Omental fat pad (tissue), 4 donors: Measurements from ENCODE around the gene GOLGA2. TPM values are rescaled to one million over a fixed set of nuclear protein-coding genes. Genes with fewer than 3 reads are reported as not detected.

Experiments
- ATAC-seq: fragments of 150-250 bp; one replicate; pipeline ENCODE4 v1.9.1; 2016; ENCODE audit warnings: mild to moderate bottlenecking, moderate library complexity; ENCODE audit not compliant: low FRiP score
- DNase-seq: peaks from one replicate; pipeline ENCODE4 v3.0.0-alpha.2; 2019; ENCODE audit warnings: low spot score
- total RNA-seq, 4 donors: library from RNA; depleted of rRNA; stranded (reverse); fragments of >200 nt; gene quantifications; one replicate each; pipeline ENCODE4 v1.1.0, GENCODE V29; 2016
- TF ChIP-seq, protein P1 (sequence below), 3 donors: fragments of 450-650 bp; IDR thresholded peaks; one replicate each; pipeline ENCODE4 v1.5.1; 2016 to 2017; ENCODE audit warnings: antibody characterized with exemption in 3 of 3, mild to moderate bottlenecking in 3 of 3, moderate library complexity in 2 of 3

Gene GOLGA2, protein sequence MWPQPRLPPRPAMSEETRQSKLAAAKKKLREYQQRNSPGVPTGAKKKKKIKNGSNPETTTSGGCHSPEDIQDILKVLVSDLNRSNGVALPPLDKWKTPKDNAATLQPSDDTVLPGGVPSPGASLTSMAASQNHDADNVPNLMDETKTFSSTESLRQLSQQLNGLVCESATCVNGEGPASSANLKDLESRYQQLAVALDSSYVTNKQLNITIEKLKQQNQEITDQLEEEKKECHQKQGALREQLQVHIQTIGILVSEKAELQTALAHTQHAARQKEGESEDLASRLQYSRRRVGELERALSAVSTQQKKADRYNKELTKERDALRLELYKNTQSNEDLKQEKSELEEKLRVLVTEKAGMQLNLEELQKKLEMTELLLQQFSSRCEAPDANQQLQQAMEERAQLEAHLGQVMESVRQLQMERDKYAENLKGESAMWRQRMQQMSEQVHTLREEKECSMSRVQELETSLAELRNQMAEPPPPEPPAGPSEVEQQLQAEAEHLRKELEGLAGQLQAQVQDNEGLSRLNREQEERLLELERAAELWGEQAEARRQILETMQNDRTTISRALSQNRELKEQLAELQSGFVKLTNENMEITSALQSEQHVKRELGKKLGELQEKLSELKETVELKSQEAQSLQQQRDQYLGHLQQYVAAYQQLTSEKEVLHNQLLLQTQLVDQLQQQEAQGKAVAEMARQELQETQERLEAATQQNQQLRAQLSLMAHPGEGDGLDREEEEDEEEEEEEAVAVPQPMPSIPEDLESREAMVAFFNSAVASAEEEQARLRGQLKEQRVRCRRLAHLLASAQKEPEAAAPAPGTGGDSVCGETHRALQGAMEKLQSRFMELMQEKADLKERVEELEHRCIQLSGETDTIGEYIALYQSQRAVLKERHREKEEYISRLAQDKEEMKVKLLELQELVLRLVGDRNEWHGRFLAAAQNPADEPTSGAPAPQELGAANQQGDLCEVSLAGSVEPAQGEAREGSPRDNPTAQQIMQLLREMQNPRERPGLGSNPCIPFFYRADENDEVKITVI
- 10 to 100 TPM; 63.0 to 99.8 (median 75.9) TPM for total RNA-seq

DNA sequence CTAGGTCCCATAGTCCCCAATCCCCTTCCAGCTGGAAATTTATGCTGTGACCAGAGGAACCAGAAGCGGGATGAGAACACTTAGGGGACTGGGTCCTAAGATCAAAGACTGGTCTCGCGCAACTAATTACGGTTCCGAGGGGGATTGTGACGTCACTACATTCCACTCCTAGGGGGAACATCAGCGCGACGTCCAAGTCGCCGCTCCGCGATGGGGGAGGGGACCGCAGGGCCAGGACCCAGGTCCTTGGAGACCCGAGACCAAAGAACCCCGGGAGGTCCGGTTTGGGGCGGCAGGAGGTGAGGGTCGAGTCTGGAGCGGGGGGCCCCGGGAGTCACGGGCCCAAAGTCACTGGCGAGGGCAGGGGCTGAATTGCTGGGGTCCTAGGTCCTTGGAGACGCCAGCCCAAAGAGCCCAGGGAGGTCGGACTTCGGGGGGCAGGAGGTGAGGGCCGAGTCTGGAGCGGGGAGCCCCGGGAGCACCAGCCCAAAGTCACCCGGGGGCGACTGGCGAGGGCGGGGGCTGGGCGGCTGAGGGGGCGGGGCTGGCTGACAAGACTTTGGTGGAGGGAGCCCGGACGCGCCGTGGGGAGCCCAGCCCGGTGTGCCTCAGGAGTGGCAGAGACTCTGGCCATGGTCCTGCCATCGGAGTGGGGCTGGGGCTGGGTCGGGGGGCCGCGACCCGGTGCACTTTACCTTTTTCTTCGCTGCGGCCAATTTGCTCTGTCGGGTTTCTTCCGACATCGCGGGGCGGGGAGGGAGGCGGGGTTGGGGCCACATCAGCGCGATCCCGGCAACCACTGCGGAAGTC, at the start of gene GOLGA2:
Gene GOLGA2, minus strand, starts transcription at position 810 of the 810 bp plus-strand sequence. Its CDS starts 31 bp downstream, at position 779.
- ATAC-seq (peak; percentile 72), DNase-seq (no peak)
- TF ChIP-seq, protein P1, sequence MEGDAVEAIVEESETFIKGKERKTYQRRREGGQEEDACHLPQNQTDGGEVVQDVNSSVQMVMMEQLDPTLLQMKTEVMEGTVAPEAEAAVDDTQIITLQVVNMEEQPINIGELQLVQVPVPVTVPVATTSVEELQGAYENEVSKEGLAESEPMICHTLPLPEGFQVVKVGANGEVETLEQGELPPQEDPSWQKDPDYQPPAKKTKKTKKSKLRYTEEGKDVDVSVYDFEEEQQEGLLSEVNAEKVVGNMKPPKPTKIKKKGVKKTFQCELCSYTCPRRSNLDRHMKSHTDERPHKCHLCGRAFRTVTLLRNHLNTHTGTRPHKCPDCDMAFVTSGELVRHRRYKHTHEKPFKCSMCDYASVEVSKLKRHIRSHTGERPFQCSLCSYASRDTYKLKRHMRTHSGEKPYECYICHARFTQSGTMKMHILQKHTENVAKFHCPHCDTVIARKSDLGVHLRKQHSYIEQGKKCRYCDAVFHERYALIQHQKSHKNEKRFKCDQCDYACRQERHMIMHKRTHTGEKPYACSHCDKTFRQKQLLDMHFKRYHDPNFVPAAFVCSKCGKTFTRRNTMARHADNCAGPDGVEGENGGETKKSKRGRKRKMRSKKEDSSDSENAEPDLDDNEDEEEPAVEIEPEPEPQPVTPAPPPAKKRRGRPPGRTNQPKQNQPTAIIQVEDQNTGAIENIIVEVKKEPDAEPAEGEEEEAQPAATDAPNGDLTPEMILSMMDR (IDR thresholded peaks at IDR 0.05), result no peak

DNA sequence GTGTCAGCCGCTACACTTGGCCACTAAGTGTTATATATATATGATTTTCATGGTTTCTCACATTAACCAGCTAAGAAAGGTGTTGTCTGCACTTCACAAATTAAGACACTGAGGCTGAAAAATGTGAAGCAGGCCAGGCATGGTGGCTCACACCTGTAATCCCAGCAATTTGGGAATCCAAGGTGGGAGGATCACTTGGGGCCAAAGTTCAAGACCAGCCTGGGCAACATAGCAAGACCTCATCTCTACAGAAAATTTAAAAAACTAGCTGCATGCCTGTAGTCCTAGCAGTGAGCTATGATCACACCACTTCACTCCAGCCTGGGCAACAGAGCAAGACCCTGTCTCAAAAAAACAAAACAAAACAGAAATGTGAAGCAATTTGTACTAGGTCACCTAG, 48.6 kb upstream of the GOLGA2 start:
- ATAC-seq, result no peak
- TF ChIP-seq, protein P1 (IDR thresholded peaks at IDR 0.05), result no peak
- DNase-seq, result no peak

DNA sequence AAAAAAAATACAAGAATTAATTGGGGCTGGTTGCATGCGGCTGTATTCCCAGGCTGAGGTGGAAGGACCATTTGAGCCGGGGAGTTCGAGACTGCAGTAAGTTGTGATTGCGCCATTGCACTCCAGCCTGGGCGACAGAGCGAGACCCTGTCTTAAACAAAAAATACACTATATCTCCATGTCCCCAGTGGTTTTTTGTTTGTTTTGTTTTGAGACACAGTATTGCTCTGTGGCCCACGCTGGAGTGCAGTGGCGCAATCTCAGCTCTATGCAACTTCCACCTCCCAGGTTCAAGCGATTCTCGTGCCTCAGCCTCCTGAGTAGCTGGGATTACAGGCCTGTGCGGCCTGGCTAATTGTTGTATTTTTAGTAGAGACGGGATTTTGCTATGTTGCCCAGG, 48.0 kb upstream of the GOLGA2 start:
- TF ChIP-seq, protein P1 (IDR thresholded peaks at IDR 0.05), result no peak
- DNase-seq (no peak), ATAC-seq (no peak)

DNA sequence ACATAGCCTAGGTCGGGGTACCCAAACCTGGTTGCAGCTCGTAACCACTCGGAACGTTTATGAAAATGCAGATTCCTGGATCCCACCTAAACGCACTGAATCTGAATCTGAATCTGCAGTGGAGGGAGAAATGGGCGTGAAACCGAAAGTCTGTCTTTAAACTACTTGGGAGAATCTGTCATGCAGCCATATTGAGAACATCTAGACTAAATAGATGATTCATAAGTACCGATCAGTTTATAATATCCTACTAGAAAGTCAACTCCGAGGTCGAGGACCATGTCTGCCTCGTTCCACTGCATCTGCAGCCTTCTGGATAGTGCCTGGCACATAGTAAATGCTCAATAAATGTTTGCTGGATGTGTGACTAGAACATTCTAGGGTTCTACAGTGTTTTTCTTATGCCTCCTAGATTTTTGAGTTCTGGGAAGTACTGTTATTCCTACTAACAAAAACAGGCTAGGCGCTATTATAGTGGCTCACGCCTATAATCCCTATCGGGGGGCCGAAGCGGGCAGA, 47.5 kb upstream of the GOLGA2 start:
- ATAC-seq (no peak), DNase-seq (no peak)
- TF ChIP-seq, protein P1 (IDR thresholded peaks at IDR 0.05), result no peak

GRCh38 chr9:128322404-128323211, 46.8 kb upstream of the GOLGA2 start, which contains the start of the genes COQ4 and TRUB2:
COQ4 (plus strand) TSS chr9:128322839; CDS start chr9:128322859, 20 bp downstream.
TRUB2 (minus strand) TSS chr9:128322447; CDS start chr9:128322408, 39 bp downstream.
- ATAC-seq (peak; percentile 96), DNase-seq (peak; percentile 64)
- TF ChIP-seq, protein P1 (IDR thresholded peaks at IDR 0.05), result no peak
